Nephron progenitor cell (in vitro differentiated cells): ENCODE results near the gene AP5M1.

Experiments
- DNase-seq: peaks from one replicate; pipeline ENCODE4 v3.0.0; 2021
- H3K27ac Mint-ChIP-seq: 2 replicates; pipeline ENCODE4 v1.8.0; 2021; ENCODE audit warnings: mild to moderate bottlenecking, moderate library complexity, mixed read lengths
- H3K27me3 Mint-ChIP-seq: 2 replicates; pipeline ENCODE4 v1.8.0; 2021; ENCODE audit warnings: mild to moderate bottlenecking, low read depth, mixed read lengths; ENCODE audit not compliant: poor library complexity
- H3K36me3 Mint-ChIP-seq: 2 replicates; pipeline ENCODE4 v1.8.0; 2021; ENCODE audit warnings: low read depth, mixed read lengths
- H3K4me1 Mint-ChIP-seq: 2 replicates; pipeline ENCODE4 v1.8.0; 2021; ENCODE audit warnings: mixed read lengths
- H3K4me3 Mint-ChIP-seq: 2 replicates; pipeline ENCODE4 v1.8.0; 2021; ENCODE audit warnings: mild to moderate bottlenecking, moderate library complexity, mixed read lengths
- H3K9me3 Mint-ChIP-seq: 2 replicates; pipeline ENCODE4 v1.8.0; 2021; ENCODE audit warnings: mild to moderate bottlenecking, moderate library complexity, mixed read lengths
- TF ChIP-seq, protein P1 (sequence below): fragments of 200-600 bp; sonication (generic); IDR thresholded peaks from 2 replicates; pipeline ENCODE4 v1.5.0; 2021; ENCODE audit warnings: antibody characterized with exemption

Gene AP5M1

GRCh38 chr14:57345106-57345505 lies 76.3 kb downstream of the AP5M1 start:
- H3K9me3 Mint-ChIP-seq, result peaks cover 34% of the 10 kb centered on the region
- H3K27me3 Mint-ChIP-seq, result no peaks in the 10 kb centered on the region
- peaks cover 12% of the 10 kb centered on the region for H3K36me3 Mint-ChIP-seq
- TF ChIP-seq, protein P1, sequence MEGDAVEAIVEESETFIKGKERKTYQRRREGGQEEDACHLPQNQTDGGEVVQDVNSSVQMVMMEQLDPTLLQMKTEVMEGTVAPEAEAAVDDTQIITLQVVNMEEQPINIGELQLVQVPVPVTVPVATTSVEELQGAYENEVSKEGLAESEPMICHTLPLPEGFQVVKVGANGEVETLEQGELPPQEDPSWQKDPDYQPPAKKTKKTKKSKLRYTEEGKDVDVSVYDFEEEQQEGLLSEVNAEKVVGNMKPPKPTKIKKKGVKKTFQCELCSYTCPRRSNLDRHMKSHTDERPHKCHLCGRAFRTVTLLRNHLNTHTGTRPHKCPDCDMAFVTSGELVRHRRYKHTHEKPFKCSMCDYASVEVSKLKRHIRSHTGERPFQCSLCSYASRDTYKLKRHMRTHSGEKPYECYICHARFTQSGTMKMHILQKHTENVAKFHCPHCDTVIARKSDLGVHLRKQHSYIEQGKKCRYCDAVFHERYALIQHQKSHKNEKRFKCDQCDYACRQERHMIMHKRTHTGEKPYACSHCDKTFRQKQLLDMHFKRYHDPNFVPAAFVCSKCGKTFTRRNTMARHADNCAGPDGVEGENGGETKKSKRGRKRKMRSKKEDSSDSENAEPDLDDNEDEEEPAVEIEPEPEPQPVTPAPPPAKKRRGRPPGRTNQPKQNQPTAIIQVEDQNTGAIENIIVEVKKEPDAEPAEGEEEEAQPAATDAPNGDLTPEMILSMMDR, result no peak
- no peak for DNase-seq
- H3K4me1 Mint-ChIP-seq, result peaks cover 4% of the 10 kb centered on the region
- H3K27ac Mint-ChIP-seq, result no peak overlapping the region
- H3K4me3 Mint-ChIP-seq, result no peak overlapping the region

DNA sequence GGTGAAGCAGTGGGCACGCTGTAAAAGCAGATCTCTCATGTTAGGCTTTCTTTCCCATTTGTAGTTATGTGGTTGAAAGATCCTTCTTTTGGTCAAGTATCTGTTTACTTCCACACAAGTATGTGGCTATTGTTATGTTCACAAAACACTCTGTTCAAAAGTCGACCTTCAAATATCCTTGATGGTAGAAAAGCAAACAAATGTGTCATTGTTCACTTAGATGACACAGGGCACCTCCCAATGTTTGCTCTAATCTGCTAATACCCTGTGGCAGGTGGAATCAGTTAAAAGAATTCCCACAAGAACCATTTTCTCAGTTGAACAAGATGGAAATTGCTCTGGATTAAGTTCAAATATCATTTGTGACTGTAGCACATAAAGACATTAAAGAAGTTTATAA lies 78.0 kb downstream of the AP5M1 start:
- peaks cover 12% of the 10 kb centered on the region for H3K36me3 Mint-ChIP-seq
- peaks cover 4% of the 10 kb centered on the region for H3K4me1 Mint-ChIP-seq
- TF ChIP-seq, protein P1, result no peak
- DNase-seq, result no peak
- peaks cover 26% of the 10 kb centered on the region for H3K9me3 Mint-ChIP-seq
- no peak overlapping the region for H3K4me3 Mint-ChIP-seq
- no peak overlapping the region for H3K27ac Mint-ChIP-seq
- H3K27me3 Mint-ChIP-seq, result no peaks in the 10 kb centered on the region
